GM21526 (cell line): ENCODE measurements around the gene PLD5.
"Not testable (repeated sequence)": the region's sequence is repeated elsewhere in the genome, so short reads cannot be mapped to it uniquely, and the experiment has no call there.

Experiments
- ATAC-seq: cut with Tn5 transposase; IDR thresholded peaks from one replicate; pipeline ENCODE4 v1.9.1; 2021; ENCODE audit warnings: moderate library complexity; ENCODE audit not compliant: unreplicated experiment, low FRiP score

Gene PLD5

DNA sequence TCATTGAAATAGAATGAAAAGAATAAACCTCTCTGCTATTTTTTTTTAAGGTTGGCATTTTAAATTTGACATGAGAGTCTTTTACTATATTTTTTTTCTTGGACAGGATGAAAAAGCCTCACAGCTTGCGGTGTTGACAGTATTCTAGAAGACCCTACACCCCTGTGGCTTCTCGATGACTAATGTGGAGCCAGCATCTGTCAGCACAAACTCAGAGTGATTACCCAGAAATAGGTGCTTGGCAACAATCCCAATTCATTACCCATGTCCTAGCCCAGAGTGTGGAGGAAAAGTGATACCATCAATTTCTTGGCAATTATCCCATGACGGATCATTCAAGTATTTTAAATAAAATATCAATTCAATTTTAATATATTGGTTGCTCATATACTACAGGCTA, 338.8 kb downstream of the PLD5 start:
- ATAC-seq, result no peak

DNA sequence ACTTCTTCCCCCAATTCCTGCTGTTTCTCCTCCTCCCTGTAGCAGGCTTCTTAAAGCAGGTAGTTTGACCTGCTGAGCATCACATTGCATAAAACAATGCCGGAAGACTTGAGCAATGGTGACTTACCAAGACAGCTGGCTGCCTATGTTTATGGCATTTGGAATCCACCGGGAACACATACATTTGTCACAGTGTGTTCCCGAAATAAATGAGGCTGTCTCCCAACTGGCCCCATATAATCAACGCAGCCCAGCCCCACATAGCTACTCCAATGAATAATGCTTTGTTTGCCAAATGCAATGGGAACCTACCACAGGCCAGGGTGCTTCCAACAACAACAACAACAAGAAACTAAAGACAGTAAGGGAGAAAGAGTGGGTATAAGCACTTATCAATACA, 339.5 kb downstream of the PLD5 start:
- no peak for ATAC-seq

DNA sequence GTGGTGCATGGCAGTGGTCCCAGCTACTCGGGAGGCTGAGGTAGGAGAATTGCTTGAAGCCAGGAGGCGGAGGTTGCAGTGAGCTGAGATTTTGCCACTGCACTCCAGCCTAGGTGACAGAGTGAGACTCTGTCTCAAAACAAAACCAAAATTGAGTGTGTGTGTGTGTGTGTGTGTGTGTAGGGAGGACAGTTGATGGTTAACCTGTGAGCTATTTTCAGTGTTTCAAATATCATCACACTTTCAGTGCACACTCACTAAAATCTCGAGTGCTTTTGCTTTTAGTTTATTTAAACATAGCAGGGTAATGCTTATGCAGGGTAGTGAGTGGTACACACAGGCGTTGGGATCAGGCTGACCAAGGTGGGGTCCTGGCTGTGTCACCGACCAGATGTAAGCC, 344.7 kb downstream of the PLD5 start:
- peak; percentile 82 for ATAC-seq

DNA sequence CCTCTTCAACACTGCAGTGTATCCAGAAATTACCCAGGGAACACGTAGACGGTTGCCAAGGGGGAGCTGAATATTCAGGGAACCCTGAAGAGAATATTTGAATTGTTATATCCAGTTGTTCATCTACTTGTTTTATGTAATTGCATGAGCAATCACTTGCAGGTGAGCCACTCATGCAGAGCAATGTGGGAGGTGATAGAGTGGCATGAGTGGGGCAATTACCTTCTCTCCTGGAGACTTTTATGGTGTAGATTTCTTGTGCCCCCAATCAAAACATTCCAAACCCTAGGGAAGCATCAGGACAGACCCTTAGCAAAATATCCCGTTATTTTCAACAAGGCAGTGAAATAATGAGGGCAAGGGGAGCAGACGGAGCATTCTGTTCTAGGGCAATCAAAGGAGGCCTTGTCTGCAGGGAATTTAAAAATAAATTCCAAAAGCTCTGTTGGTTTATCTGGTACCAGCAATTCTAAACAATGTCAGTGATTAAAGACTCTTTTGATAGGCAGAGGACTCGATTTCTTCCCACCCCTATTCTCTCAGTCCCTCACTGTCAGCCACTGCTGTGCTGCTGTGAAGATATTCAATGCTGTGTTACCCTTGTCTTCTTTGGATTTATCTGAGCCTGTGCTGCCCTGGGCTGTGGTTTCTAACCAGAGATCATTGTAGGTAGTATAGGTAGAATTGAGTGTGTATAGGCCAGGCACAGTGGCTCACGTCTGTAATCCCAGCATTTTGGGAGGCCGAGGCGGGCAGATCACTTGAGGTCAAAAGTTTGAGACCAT, 345.4 kb downstream of the PLD5 start:
- ATAC-seq, result no peak

DNA sequence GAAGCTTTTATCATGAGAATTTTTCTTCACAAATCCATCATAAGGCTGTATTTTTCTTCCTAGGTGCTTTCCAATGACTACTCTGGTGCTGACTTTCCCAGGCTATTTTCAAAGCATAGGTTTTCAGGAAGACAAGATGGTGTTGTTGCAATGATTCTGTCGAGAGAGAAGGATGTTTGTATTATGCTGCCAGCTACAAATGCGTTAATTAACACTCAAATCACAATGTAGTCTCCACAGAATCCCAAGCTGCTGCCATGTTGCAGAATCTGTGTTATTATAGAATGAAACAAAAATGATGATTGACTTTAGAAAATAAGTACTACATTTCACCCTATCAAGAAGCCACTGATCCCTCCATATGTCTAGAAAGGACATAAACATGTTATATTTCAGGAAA, 346.1 kb downstream of the PLD5 start:
- no peak for ATAC-seq

DNA sequence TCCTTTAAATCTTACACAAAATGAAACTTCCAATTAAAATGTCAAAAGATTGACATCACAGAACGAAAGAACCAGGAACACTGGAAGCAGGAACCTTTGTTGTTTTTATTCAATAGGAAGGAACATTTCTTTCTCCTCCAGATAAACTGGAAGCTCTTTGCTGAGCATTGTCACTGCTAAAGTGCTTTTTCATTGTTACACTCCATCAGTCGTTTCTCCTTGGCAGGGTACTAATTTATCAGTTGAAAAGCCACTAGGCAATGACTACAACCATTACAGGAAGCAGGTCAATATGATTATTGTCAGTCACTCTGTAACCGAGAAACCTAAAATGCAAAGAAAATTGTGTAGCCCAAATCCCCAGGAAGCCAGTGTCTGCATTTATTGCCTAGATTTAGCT, 362.4 kb downstream of the PLD5 start:
- ATAC-seq, result no peak

DNA sequence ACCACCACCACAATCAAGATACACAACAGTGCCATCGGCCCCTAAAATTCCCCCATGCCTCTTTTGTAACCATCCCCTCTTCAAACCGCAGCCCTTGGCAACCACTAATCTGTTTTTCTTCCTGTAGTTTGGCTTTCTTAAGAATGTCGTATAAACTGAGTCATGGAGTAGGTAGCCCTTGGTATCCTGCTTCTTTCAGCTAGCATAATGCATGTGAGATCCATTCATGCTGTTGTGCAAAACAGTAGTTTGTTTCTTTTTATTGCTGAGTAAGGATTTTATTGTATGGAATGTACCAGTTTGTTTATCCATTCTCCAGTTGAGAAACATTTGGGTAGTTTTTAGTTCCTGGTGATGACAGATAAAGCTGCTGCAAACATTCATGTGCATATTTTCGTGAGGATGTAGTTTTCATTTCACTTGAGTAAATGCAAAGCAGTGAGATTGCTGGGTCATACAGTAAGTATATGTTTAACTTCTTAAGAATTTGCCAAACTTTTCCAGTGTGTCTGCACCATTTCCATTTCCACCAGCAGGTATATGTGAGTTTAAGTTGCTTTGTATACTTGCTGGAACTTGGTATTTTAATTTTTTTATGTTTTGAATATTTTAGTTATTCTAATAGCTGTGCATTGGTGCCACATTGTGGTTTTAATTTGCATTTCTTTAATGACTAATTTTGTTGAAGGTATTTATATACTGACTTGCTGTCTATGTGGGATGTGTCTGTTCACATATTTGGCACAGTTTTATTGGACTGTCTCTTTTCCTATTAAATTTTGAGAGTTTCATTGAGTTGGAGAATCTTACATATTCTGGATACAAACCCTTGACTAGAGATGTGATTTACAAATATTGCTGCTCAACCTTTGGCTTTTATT, 377.2 kb downstream of the PLD5 start:
- ATAC-seq, result no peak

DNA sequence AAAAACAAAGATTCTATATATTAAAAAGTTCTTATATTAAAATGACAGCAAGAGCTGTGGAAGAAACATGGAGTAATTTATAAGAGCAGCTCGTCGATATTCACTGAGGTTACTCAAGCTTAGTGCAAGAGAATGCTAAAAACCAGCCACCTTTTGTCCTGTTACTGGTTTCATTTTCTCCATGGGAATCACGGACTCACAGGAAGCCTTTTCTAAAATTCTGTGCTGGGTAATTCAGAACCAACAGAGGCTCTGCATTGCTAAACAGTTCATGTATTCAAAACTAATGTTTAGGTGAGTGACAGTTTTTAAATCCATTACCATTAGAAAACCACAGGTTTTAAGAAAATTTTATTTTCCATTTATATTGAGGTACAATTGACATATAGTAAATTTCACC, 377.8 kb downstream of the PLD5 start:
- no peak for ATAC-seq

DNA sequence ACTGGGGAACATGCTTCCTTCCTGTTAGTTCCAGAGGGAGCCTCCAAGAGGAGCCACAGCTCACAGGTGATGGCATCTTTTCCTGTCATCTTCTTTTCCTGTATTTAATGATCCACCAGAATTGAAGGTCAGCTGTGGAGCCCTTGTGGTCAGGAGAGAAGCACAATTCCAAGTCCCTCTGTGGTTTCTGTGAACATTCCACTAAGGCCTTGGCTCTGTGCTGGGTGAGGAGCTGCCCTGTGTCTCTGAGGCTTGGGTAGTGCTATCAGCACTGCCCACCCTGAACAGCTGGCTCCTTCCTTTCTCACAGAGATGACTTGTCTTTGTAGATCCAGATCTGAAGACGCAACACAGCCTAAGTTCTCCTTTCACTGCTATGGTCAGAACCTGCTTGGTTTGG, 383.7 kb downstream of the PLD5 start:
- ATAC-seq, result no peak

DNA sequence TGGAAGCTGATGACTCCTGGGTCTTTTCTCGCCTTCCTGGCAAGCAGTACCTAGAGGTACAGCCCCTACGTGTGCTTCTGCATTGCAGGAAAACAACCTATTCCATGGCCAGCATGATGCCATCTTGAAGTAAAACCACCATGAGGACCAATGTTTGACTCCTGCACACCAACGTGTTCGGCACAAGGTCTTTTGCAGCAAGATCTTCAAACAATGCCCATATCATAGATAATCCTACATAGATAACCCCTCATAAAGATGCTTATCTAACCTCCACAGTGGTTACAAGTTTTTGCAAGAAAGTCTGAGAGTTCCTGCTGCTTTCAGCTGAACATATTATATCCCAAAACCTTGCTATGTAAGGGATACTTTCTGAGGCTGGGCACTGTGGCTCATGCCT, 384.5 kb downstream of the PLD5 start:
- no peak for ATAC-seq

DNA sequence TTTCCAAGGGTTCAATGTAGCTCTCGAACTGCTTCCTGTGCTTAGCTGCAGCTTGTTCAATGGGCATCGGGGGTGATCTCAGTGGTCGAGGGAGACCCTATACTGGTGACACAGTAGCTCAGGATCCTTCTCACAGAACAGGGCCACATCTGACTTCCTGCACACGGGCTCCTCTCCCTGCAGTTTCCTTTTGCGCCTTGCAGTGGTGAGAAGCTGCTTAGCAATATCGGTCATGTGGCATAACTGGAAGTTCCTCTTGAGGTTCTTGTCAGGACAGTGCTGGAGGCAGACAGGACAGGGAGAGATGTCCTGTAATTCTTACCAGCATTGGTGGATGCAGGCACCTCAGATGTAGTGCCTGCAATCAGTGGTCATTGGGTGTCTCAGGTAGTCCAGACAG, 385.1 kb downstream of the PLD5 start:
- no peak for ATAC-seq

DNA sequence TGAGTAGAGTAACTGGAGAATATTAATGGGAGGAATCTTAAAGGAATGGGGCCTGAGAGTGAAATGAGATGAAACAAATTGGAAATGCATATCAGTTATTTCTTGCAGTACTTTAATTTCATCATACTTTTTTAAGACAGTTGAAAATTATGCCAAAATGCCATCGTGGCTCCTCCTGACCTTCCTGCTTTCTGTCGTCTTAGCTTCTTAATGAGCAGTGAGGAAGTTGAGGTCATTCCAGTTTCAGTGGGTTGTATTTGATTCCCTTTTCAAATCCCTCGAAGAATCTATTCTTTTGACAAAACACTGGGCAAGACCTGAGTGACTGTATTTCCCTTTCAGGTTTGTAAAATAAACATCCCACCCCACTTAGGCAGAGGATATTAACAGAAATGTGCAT, 390.7 kb downstream of the PLD5 start:
- ATAC-seq, result no peak

DNA sequence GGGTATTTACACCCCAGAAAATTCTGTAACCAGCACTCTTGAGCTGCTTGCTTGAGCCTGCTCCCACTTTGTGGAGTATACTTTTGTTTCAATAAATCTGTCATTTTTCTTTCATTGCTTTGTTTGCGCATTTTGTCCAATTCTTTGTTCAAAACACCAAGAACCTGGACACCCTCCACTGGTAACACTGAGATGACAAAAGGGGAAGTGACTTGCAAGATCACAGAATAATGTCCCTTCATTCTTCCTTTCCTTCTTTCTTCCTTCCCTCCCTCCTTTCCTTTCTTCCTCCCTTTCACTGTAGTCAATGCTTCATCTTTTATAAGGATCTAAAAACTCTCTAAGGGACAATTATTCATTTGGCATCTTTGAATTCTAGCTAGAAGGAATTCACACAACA, 391.1 kb downstream of the PLD5 start:
- no peak for ATAC-seq

DNA sequence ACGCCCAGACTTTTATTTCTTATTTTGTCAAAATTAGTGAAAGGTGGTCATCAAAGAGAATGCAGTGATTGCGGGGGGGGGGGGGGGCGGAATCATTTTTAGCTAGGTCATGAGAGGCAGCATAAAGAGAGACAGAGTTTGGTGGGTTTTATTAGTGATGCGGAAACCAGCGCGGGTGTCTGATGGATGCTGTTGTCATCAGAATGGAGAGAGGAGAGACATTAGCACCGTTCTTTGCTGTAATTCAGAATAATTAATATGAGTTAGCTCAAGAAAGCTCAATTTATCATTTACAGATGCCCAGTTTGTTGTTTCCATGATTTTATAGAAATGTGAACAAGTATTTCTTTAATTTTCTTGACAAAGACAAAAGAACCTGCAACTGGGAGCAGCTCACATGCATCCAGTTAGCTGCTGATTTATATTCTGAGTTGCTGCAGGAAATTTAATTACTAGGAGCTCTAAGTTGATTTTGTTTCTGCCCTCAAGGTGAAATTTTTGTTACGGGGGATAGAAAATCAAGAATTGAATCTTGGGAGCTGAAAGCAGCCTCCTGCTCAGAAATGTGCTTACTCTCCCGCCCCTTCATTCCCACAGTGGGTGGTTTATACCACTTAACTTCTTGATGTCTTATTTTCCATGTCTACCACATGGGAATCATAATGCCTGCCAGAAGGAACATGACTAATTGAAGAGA, 392.2 kb downstream of the PLD5 start:
- no peak for ATAC-seq

DNA sequence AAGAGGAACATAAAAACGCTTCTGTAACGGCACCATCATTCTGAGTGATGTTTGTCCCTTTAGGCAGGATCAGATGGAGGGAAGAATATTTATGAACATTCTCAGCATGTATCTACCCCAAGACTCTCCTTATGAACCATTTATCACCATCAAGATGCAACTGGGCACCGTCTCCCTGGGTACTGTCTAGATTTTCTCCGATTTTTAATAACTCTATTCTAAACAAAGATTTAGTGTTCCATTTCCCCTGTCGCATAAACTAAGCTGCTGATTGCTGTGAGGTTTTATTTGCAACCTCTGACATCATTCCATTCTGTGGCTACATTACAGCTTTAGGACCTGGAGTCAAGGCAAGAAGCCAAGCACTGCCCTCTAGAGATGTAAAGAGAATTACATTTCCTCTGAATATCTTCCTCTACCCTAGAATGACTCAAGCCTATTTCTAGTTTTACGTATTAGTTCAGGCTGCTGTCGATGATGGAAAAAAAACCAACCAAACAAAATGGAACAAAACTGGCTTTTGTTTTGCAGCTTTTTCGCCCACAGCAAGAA, 395.5 kb downstream of the PLD5 start:
- no peak for ATAC-seq

DNA sequence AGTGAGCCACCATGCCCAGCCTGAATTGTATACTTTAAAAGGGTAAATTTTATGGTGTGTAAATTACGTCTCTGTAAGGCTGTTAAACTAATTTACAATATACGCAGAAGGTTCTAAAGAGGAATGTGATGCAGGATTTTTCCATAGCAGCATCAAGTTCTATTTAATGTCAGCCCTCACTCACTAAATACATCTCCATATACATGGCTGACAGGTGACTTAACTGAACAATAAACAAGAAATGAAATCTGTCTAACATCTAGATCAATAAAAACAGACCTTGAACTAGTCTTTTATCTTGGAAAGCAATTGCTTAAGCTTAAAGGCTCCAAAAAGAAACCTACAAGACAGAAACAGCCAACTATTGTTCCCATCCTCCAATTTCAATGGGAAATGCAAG, 404.1 kb downstream of the PLD5 start:
- ATAC-seq, result no peak

DNA sequence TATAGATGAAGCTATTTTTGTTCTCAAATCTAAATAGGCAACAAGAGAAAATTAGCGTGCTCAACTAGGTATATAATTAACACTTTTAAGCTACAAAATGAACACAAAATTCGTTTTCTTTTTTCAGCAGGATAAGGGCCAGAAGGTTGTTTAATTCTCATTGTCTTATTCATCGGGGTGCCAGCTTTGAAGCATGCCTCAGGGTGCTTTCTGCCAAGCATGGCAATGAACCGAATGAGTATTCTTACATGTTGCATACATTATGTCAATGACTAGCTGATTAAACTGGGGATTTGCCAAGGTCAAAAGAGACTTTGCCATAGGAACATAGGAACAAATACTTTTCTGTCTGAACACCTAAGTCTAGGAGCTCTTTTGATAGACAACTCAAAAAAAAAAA, 423.6 kb downstream of the PLD5 start:
- ATAC-seq, result no peak

DNA sequence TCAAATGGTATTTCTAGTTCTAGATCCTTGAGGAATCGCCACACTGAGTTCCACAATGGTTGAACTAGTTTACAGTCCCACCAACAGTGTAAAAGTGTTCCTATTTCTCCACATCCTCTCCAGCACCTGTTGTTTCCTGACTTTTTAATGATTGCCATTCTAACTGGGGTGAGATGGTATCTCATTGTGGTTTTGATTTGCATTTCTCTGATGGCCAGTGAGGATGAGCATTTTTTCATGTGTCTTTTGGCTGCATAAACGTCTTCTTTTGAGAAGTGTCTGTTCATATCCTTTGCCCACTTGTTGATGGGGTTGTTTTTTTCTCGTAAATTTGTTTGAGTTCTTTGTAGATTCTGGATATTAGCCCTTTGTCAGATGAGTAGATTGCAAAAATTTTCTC, 427.2 kb downstream of the PLD5 start:
- ATAC-seq, result not testable (repeated sequence)

DNA sequence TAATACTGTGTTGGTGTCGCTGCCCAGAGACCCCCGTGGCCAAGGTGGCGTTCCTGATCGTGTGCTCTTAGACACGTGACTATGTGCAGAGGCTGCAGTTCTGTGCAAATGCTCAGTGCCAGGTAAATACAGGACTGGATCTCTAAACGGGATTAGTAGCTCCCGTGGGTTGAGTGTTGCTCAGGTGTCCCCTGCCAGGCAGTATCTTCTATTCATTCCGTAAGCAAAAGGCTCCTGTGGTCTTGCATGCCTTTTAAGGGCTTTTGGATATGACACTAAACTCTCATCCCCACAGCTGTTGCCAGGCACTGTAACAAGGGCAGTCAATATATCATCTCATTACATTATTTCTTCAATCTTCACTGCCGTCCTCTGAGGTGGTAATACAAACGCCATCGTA, 431.4 kb downstream of the PLD5 start:
- no peak for ATAC-seq

DNA sequence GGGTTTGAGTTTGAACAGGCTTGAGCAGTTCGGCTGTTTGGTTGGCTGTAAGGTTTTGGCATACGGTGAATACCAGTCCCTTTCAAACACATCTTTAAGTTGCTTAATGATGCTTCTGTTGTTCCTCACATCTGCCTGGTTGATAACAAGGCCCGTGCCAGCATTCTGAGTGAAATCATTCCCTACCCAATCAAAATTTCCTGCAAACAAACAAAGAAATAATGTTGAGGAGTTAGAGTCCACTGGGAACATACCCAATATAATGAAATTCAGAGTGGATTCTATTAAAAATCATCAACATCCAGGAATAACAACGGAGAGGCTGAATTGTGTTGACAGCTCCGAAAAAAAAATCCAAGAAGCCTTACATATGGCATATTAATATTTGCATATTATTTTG, 434.6 kb downstream of the PLD5 start:
- ATAC-seq, result no peak

DNA sequence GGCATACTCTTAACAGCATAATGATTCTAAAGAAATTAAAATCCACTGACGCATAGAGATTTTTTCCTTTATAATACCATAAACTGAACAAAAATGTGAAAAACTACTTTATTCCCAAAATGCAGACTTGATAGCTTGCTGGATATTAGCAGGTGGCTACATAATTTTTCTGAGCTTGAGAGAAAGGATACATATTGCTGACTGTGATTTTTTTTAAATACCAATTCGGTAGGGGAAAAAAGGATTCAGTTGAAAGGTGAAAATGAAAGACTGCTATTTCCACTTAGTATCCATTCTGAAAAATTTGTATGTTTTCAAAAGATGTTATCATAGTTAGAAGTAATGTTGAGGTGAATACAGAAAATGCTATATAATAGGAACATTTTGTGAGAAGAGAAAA, 435.6 kb downstream of the PLD5 start:
- no peak for ATAC-seq
